Measurements from ENCODE around the gene AAK1. TPM values are rescaled to one million over a fixed set of nuclear protein-coding genes. Genes with fewer than 3 reads are reported as not detected.
"Not testable (repeated sequence)": the region's sequence is repeated elsewhere in the genome, so short reads cannot be mapped to it uniquely, and the experiment has no call there.

The AAK1 gene
- total RNA-seq, 1 donor from 2014 or later = 70.6 TPM

DNA sequence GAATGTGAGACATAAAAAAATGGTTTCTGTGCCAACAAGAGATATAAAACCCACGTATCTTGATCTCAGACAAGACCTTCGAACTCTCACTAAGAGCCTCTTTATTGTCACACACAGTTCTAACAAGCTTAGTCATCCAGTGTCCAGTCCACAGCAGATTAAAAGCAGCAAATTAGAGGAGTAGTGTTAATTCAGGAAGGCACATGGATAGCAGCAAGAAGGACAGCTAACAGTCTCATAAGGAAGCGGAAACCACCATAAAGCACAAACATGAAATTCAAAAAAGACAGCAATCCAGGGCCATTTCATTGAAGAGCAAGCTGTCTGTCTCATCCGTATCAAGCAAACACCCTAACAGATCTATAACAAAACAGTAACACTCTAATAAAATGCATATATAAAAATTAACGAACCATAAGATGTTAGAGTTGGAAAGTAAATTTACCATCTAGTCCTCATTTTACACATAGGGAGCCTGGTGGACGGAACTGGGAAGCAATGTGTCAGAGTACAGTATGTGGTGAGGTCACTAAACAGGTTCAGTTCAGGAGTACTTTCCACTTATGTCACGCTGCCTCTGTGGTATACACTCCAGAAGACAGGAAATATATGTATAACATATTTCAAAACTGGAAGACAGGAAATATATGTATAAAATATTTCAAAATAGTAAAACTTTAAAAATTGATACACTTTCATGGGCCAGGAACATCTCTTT lies 18.3 kb downstream of the AAK1 start:
- peak; percentile 37 for DNase-seq (ENCODE audit: low read depth)

DNA sequence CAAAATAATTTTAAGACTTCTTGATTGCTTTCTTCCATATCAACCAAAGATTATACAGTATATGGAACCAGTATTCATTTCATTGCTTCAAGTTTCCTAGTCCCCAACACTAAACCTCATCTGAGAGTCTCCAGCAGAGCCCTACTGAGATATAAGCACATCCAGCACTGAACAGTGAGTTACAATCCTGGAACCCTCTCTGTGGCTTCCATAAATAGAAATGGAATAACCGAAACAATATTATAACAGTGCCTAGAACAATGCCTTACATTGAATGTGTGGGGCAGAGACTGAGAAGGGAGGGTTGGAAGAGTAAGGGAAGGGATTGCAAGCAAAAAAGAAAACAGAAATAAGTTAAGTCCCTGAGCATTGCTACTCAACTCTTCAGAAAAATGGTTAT lies 18.9 kb downstream of the AAK1 start:
- DNase-seq (ENCODE audit: low read depth) = no peak

DNA sequence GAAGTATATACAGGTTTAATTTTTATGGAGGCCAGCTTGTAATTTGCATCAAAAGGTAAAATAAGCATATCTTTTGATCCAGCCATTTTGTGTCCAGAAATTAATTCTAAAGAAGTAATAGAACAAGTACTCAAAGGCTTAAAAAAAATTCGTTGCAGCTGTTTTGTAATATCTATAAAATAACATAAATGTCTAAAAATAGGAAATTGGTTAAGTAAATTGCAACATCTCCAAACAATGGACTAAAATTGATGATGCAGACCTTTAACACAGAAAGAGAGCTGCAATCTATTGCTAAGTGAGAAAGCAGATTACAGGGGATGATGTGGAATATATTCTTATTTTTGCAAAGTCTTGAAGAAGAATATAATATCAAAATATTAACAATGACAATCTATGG lies 19.4 kb downstream of the AAK1 start:
- DNase-seq (ENCODE audit: low read depth) = no peak

DNA sequence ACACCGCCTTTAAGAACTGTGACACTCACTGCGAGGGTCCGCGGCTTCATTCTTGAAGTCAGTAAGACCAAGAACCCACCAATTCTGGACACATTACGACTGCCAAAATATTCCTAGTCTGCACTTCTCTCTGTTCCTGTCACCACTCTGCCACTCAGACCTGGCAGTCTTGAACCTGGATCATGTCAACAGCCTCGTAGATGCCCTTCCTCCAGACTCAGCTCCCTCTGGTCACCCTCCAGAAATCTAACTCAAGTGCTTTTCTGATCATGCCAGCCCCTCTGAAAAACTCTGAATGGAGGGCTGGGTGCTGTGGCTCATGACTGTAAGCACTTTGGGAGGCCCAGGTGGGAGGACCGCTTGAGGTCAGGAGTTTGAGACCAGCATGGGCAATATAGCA lies 20.3 kb downstream of the AAK1 start:
- no peak for DNase-seq (ENCODE audit: low read depth)

DNA sequence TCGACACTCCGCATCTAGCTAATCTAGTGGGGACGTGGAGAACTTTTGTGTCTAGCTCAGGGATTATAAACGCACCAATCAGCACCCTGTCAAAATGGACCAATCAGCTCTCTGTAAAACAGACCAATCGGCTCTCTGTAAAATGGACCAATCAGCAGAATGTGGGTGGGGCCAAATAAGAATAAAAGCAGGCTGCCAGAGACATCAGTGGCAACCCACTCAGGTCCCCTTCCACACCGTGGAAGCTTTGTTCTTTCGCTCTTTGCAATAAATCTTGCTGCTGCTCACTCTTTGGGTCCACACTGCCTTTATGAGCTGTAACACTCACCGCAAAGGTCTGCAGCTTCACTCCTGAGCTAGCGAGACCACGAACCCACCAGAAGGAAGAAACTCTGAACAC lies 20.7 kb downstream of the AAK1 start:
- DNase-seq (ENCODE audit: low read depth) = not testable (repeated sequence)

DNA sequence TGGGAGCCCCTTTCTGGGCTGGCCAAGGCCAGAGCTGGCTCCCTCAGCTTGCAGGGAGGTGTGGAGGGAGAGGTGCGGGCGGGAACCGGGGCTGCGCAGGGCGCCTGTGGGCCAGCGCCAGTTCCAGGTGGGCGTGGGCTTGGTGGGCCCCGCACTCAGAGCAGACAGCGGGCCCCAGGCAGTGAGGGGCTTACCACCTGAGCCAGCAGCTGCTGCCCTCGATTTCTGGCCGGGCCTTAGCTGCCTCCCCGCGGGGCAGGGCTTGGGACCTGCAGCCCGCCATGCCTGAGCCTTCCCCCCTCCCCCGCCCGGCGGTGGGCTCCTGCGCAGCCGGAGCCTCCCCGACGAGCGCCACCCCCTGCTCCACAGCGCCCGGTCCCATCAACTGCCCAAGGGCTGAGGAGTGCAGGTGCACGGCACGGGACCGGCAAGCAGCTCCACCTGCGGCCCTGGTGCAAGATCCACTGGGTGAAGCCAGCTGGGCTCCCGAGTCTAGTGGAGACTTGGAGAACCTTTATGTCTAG lies 21.5 kb downstream of the AAK1 start:
- DNase-seq (ENCODE audit: low read depth) = not testable (repeated sequence)

DNA sequence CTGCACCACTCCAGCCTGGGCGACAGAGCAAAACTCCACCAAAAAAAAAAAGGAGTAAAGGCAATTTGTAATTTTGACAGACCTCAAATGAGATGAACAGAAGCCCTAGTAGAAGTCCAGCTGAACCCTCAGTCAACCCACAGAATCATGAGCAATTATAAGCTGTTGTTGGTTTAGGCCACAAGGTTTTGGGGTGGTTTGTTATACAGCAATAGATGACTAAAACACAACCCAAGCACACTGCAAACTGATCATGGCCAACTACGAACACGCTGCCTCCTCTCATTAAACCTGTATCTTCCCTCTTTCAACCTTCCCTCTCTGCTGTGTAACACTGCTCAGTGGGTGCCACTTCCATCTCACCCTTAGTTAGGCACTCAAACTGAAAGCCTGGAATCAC lies 22.1 kb downstream of the AAK1 start:
- no peak for DNase-seq (ENCODE audit: low read depth)

DNA sequence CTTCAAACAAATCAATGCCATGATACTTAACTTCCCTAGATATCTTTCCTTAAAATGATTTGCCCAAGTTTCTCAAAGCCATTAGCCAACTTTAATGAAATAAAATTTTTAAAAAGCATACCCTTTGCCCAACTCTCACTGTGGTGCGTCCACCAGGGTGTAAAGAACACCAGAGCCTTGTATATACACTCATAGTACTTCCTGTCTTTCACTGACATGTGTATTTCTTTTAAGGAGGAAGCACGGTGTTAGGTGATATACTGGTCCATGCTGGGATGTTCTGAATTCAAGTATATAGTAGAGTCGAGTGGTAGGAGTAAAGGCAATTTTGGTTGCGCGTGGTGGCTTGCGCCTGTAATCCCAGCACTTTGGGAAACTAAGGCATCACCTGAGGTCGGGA lies 22.7 kb downstream of the AAK1 start:
- no peak for DNase-seq (ENCODE audit: low read depth)

DNA sequence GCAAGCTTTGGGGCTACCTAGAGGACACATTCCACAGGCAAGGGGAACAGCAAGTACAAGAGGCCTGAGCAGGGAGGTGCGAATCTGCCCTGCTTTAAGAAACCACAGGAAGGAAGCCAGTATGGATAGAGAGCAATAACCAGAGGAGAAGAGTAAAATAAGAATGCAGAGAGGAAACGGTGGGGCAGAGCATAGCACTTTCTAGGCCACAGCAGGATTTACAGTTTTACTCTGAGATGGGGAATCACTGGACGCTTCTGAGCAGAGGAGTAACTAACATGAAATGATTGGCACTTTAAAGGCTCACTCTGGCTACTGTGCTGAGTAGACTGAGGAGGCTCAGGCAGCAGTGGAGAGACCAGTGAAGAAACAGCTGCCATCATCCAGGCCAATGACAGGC lies 23.8 kb downstream of the AAK1 start:
- DNase-seq (ENCODE audit: low read depth) = no peak

DNA sequence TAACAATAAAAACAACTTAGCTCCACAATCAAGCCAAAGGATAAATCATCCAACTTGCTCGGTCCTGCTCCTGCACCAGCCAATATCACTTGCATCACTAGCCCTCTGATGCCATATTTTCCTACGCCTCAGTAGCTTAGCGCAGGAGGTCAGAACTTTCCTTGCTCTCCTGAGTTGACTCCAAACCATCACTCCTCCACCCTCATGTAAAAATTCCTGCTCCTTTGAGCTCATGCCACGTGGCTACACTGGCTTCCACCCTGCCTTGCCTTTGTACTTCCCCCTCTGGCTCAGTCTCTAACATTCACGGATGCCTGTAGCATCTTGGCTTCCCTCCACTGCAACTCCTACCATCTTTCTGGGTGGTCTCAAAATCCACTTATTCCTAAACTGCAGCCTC lies 25.2 kb downstream of the AAK1 start:
- DNase-seq (ENCODE audit: low read depth) = peak; percentile 56

DNA sequence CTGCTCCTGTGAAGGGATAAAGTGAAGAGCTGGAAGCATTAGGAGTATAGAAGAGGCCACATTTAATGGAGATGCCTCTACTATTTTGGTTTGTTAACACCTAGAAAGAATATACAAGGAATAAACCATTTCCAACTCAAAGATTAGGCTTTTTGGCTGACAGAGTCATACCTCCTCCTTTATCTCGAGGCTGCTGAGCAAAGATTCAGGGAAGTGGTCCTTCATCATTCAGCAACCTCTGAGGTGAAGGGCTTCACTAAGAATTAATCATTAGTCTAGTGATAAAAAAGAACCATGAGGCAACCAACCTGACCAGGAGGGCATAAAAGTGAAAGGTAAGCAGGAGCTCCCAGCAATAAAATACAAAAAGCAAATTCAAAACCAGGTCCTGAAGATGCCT lies 25.8 kb downstream of the AAK1 start:
- no peak for DNase-seq (ENCODE audit: low read depth)

DNA sequence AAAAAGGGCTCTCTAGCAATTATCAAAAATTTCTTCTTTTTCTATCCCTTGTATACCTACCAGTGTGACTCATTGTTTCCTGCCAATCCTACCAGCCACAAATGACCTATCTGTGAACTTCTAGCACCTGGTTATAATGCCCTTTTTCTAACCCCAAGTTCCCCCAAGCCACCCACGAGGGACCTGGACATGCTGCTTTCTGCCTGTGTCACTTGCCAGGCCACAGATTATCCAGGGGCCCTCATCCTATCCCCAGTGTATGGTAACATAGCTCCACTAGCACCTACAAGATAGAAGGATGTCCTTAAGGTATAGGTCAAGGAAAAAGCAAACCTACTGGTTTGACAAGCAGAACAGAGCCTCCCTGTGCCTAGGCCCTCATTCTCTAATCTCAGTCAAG lies 26.8 kb downstream of the AAK1 start:
- DNase-seq (ENCODE audit: low read depth) = peak; percentile 71

DNA sequence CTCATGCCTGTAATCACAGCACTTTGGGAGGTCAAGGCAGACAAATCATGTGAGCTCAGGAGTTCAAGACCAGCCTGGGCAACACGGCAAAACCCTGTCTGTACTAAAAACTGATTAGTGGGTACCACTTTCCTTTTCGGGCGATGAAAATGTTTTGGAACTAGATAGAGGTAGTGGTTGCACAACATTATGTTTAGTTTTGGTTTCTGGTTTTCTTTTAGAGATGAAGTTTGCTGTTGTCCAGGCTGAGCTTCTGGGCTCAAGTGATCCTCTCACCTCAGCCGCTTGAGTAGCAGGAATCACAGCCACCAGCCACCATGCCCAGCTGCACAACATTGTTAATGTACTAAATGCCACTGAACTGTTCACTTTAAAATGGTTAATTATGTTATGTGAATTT lies 27.6 kb downstream of the AAK1 start:
- no peak for DNase-seq (ENCODE audit: low read depth)

DNA sequence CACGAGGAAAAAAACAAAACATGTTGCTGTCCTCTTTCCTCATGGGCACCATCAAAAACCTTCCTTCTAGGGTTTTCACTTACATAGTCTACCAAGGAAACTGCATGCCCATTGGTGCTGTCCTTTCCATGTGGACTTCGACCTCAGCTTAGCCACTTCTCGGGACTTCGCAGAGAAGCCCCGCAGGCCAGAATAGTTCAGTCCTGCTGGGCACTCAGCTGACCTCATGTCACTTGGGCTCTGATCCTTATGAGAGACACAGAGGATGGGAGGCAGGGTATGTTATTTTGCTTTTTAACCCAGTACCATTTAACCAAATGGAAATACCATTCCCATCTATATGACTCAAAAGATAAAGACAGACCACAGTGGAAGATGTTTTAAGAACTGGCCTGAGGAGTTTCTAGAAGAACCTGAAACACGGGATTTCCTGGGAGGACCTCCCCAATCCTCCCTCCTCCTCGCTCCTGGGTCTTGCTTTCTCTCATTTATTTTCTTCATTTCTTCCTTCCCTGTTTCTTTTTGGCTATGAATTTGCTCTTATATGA lies 28.4 kb downstream of the AAK1 start:
- DNase-seq (ENCODE audit: low read depth) = no peak

DNA sequence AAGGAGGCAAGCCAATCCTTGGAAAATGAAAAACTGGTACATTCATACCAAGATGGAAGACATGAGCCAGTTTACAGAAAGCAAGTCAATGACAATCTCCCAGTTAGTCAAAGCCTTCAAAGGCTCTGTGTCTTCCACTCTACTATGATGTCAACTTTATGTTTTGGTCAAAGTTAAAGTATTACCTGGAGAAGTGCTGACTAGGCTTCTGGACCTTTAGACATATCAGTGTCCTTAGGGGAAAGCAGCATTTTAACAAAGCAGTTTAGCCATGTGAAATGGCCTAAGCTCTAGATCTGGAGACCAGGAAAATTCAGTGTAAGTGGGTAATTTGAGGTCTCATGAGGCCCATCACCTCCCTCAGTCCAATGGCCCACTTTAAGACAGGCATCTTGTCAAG lies 30.8 kb downstream of the AAK1 start:
- no peak for DNase-seq (ENCODE audit: low read depth)

DNA sequence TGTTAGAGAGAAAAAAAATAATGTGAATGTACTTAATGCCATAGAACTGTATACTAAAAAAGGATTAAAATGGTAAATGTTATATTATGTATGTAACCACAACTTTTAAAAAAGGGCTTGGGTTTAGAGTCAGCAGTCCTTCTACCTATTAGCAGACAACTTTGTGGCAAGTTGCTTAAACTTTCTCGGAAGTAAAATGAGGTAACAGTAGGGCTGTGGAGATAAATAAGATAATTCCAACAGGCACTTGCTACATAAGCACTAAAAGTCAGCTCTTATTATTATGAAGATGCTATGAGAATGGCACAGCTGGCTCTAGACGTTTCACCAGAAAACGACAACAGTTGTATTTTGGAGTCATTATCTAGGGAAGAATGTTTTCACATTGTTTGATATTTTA lies 31.3 kb downstream of the AAK1 start:
- no peak for DNase-seq (ENCODE audit: low read depth)

DNA sequence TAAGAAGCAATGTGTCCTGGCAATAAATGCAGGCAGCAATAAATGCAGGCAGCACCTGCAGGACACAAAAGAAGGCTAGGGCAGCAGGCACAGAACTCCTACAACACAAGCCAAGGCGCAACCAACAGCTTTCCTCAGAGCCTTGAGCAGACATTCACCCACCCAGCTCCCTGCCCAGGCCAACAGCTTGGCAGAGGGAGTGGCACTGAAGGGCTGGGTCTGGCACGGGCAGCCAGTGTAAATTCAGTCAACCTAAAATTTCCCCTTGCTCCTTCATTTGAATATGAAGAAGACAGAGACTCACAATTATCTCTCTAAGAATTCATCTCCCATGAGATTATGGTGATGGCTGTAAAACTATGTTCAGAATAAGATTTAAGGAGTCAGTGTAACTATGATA lies 35.4 kb downstream of the AAK1 start:
- DNase-seq (ENCODE audit: low read depth) = no peak

DNA sequence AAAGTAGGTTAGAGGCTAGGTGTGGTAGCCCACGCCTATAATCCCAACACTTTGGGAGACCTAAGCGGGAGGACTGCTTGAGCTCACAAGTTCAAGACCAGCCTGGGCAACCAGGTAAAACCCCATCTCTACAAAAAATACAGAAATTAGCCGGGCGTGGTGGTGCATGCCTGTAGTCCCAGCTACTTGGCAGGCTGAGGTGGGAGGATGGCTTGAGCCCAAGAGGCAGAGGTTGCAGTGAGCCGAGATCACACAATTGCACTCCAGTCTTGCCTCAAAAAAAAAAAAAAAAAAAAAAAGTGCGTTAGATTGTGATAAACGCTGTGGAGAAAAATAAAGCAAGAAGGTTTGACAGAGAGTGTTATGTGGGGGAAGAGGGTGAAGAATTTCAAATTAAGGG lies 36.8 kb downstream of the AAK1 start:
- not testable (repeated sequence) for DNase-seq (ENCODE audit: low read depth)

DNA sequence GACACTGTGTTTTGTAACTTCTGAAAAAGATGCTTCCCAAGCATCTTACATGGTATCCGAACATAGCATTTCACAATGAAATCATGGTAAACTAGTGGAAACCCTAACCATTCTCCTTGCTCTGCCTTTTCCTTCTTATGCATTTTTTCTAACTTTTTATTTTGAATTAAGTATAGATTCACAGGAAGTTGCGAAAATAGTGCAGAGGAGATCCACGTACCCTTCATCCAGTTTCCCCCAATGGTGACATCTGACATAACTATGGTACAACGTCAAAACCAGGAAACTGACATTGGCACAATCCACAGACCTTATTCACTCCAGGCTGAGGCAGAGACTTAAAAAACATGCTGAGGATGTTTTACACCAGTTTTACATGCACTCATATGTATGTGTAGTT lies 38.3 kb downstream of the AAK1 start:
- no peak for DNase-seq (ENCODE audit: low read depth)

DNA sequence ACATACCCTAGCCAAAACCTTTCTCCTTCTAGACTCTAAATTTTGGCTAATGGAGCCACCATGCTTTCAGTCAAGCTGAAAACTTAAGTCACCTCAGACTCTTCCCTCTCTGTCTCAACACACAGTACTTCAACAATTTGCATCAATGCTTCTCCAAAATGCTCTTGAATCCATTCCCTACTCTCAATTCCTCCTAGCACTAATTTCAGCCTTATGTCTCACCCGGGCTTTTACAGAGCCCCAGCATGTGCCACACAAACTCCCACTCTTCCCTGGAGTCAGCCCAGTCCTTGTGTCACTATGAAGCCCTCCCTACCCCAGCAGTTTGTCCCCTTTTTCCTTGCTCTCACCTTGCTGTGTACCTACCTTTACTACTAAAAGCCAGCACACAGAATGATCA lies 38.7 kb downstream of the AAK1 start:
- no peak for DNase-seq (ENCODE audit: low read depth)

DNA sequence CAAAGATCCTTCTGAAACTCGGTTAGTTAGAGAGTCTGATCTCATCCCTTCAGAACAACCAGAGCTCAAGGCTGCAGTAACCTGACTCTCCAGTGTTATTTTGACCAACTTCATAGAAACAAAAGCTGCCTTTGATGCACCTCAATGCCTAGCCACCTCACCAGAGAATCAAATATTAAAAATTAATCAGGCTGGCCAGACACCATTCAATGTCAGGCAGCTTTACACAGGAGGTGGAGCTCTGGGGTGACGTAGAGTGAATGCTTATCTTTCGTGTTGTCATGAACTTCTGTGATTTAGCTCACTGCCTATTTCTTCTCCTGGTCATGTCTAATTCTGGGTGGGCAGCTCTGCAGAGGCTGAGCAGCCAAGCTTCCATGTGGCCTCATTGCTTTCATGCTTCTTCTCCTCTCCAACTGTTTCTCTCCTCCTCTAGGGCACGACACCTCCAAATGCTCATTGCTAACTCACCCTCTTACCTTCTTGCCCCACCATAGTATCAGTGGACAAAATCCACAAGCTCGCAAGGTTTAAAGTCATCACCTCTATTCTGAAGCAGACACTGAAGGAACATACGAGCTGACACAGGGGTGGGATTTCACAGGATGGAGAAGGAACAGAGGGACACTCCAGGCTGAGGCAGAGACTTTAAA lies 39.4 kb downstream of the AAK1 start:
- no peak for DNase-seq (ENCODE audit: low read depth)

DNA sequence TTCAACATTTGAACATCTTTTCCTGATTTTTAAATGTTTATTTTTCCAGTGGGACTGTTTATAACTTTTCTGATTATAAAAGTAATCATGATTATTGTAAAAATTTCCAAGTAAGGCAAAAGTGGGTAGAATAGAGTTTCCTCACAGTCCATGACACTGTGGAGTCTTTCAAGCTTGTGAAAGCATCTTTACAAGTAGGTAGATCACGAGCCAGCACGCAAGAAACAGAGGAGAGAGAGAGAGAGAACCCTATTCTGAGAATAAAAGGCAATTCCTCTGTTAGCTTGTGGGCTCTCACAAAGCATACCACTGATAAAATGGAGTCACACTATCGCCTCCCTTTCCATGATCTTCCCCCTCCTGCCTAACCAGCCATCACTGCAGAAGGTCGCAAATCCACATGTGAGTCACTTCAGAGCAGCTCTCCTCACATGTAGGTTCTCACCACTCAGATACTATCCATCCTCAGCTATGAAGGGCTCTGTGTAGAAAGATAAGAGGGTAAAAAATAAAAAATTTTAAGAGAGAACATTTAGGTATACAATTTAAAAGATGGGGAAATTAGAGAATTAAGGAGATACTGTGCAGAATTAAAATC lies 40.3 kb downstream of the AAK1 start:
- no peak for DNase-seq (ENCODE audit: low read depth)

DNA sequence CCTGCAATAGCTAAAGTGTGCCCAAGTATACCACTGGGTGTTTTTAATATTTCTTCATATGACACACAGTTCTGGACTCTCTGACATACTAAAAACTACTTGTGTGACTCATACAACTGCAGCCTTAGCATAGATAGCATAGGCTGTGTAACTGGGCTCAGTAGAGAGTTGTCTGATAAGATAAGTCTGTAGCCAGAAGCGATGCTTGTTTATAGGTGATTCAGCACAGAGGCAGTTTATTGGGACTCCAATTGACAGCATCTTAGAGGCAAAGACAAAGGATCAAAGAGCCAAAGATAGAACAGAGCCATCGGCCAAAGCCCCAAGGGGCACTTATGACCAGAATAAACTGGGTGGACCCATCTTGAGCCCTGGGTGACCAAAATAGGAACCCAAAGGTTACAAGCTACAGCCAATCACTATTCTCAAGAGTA lies 42.3 kb downstream of the AAK1 start:
- no peak for DNase-seq (ENCODE audit: low read depth)
